ENCODE data around the gene AKR1D1.
"Not testable (repeated sequence)": the region's sequence is repeated elsewhere in the genome, so short reads cannot be mapped to it uniquely, and the experiment has no call there.

The AKR1D1 gene

GRCh38 chr7:138076196-138076595, at the start of gene AKR1D1:
Gene AKR1D1 (plus strand): TSS chr7:138076459. CDS start chr7:138076519, 60 bp downstream.
- DNase-seq: no peak

- no peak for DNase-seq
These were observed 49.2 kb upstream of the AKR1D1 start for GRCh38 chr7:138027100-138027499.

GRCh38 chr7:138029126-138029525, 47.1 kb upstream of the AKR1D1 start:
- no peak for DNase-seq

- no peak for DNase-seq
These were observed 46.3 kb upstream of the AKR1D1 start for GRCh38 chr7:138029941-138030340.

GRCh38 chr7:138030679-138031351, 45.4 kb upstream of the AKR1D1 start:
- DNase-seq: no peak

- DNase-seq: no peak
These were observed 44.1 kb upstream of the AKR1D1 start for GRCh38 chr7:138032186-138032585.

- DNase-seq: no peak
These were observed 43.5 kb upstream of the AKR1D1 start for GRCh38 chr7:138032770-138033169.

GRCh38 chr7:138033241-138033640, 43.0 kb upstream of the AKR1D1 start:
- DNase-seq: no peak

GRCh38 chr7:138036135-138036534, 40.1 kb upstream of the AKR1D1 start:
- DNase-seq: no peak

- not testable (repeated sequence) for DNase-seq
These were observed 36.2 kb upstream of the AKR1D1 start for GRCh38 chr7:138040063-138040462.

GRCh38 chr7:138044897-138045296, 31.4 kb upstream of the AKR1D1 start:
- DNase-seq: no peak

GRCh38 chr7:138047907-138048306, 28.4 kb upstream of the AKR1D1 start:
- no peak for DNase-seq

GRCh38 chr7:138049505-138050116, 26.6 kb upstream of the AKR1D1 start:
- DNase-seq: no peak

GRCh38 chr7:138051712-138052247, 24.5 kb upstream of the AKR1D1 start:
- DNase-seq: not testable (repeated sequence)

- no peak for DNase-seq
These were observed 23.6 kb upstream of the AKR1D1 start for GRCh38 chr7:138052696-138053095.

GRCh38 chr7:138055698-138056097, 20.6 kb upstream of the AKR1D1 start:
- DNase-seq: not testable (repeated sequence)

GRCh38 chr7:138063400-138063799, 12.9 kb upstream of the AKR1D1 start:
- no peak for DNase-seq

GRCh38 chr7:138064856-138065357, 11.4 kb upstream of the AKR1D1 start:
- no peak for DNase-seq

- no peak for DNase-seq
These were observed 10.4 kb upstream of the AKR1D1 start for GRCh38 chr7:138065827-138066226.

GRCh38 chr7:138066954-138067394, 9.3 kb upstream of the AKR1D1 start:
- no peak for DNase-seq

GRCh38 chr7:138067774-138068173, 8.5 kb upstream of the AKR1D1 start:
- DNase-seq: no peak

GRCh38 chr7:138070908-138071307, 5.4 kb upstream of the AKR1D1 start:
- DNase-seq: no peak

- DNase-seq: no peak
These were observed 3.5 kb upstream of the AKR1D1 start for GRCh38 chr7:138072726-138073125.

- DNase-seq: no peak
These were observed 2.1 kb upstream of the AKR1D1 start for GRCh38 chr7:138074121-138074520.

All from activated T-cell treated with anti-CD3 and anti-CD28 coated beads, Interleukin-2, amount 50 U/mL, for 48 hours (primary cell).